Ramos (cell line): Measurements from ENCODE around the gene RNU1-4.
"Not testable (repeated sequence)": the region's sequence is repeated elsewhere in the genome, so short reads cannot be mapped to it uniquely, and the experiment has no call there.

Experiments
- in situ Hi-C: fragments of 300-500 bp; cut with MboI; formaldehyde crosslinking; loops from one replicate; pipeline ENCODE4 v1.14.3; 2022; ENCODE audit warnings: low sequenced_read_pairs; ENCODE audit not compliant: unreplicated experiment

RNU1-4 gene

DNA sequence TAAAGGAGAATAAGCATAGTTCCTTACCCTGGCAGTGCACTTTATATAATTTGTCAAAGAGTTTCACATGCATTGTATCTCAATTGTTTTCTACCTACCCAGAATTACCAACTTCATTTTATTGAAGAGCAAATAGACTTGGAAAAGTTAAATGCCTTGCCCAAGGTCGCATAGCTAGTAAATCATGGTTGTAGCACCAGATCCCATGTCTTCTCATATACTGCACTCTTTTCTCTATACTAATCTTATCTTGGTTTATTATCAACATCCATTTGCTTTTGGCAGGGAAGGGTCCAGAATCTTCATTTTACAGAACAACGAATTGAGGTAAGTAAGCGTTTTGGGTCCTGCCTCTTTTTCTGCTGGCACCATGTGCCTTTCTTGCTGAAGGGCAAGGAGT, 46.9 kb downstream of the RNU1-4 start:
- in situ Hi-C loops: not testable (repeated sequence)

- in situ Hi-C loops: not testable (repeated sequence)
These were observed 47.4 kb downstream of the RNU1-4 start for GRCh38 chr1:16787711-16788110.
